ENCODE data around the gene TENM4. TPM values are rescaled to one million over a fixed set of nuclear protein-coding genes. Genes with fewer than 3 reads are reported as not detected.

TENM4 gene
- total RNA-seq, 4 donors from 2014 or later, result 2.3 to 18.9 (median 4.5) TPM

DNA sequence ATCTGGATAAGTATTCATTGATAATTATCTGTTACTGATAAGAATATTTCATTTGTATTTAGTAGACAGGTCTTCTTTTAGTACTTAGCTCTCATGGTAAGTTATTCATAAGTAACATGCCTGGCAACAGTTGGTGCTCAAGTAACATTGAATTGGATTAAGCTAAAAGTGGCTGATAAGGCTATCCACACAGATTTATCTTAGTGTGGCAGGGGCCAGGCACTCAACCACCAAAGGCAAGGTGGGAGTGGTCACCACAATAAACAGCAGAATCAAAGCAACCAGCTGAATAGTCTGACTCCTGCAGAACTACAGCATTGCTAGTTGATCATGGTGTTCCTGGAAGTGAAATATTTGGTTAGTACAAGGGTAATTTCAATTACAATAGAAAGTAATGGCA lies 833.1 kb downstream of the TENM4 start:
- ATAC-seq (ENCODE audit: low FRiP score) (no peak), DNase-seq (ENCODE audit: low spot score) (no peak)
- TF ChIP-seq, protein P1, sequence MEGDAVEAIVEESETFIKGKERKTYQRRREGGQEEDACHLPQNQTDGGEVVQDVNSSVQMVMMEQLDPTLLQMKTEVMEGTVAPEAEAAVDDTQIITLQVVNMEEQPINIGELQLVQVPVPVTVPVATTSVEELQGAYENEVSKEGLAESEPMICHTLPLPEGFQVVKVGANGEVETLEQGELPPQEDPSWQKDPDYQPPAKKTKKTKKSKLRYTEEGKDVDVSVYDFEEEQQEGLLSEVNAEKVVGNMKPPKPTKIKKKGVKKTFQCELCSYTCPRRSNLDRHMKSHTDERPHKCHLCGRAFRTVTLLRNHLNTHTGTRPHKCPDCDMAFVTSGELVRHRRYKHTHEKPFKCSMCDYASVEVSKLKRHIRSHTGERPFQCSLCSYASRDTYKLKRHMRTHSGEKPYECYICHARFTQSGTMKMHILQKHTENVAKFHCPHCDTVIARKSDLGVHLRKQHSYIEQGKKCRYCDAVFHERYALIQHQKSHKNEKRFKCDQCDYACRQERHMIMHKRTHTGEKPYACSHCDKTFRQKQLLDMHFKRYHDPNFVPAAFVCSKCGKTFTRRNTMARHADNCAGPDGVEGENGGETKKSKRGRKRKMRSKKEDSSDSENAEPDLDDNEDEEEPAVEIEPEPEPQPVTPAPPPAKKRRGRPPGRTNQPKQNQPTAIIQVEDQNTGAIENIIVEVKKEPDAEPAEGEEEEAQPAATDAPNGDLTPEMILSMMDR (IDR thresholded peaks at IDR 0.05), result no peak

DNA sequence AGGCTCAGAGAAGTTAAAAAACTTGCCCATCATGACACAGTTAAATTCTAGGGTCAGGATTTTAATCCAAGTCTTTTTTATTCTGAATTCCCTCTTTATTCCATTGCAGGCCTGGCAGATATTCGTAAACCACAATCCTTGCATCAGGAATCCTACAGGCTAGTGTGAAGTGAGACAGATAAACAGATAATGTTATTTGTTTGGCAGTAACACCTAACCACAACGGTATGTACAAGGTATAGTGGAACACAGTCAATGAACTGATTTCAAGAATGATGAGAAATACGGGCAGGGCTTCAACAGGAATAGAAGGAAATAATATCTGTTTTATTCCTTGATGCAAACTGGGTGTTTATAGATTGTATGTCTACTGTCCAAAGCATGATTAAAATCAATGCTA lies 834.2 kb downstream of the TENM4 start:
- TF ChIP-seq, protein P1 (IDR thresholded peaks at IDR 0.05), result no peak
- ATAC-seq (ENCODE audit: low FRiP score), result no peak
- no peak for DNase-seq (ENCODE audit: low spot score)

DNA sequence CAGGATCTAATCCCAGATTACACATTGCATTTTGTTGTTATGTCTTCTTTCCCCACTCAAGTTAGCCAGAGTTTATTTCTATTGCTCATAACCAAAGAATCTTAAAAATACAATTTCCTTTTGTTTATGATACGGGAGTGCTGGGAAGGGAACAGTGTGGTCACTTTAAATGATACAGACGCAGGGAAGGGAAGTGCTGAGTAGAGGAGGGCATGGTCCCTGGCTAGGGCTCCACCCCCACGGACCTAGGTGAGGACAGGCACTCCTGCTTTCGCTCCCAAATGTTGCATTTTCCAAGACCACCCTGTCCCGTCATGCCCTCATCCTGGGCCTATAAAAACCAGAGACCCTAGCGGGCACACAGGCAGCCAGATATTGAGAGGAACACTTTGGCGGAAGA lies 835.5 kb downstream of the TENM4 start:
- no peak for DNase-seq (ENCODE audit: low spot score)
- TF ChIP-seq, protein P1 (IDR thresholded peaks at IDR 0.05), result no peak
- ATAC-seq (ENCODE audit: low FRiP score), result no peak

DNA sequence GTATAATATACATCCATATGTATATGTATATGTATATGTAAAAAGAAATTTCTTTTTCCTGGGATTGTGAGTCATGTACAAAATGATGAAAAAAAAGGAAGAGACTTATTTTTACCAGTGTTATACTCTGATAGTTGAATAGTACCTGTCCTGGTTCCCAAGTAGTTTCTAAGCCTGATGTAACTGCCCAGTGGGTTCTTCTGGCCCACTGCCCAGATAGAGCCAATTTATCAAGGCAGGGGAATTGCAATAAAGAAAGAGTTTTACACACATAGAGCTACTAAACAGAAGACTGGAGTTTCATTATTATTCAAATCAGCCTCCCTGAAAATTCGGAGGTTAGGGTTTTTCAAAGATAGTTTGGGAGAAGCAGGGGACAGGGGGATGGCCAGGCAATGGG lies 837.0 kb downstream of the TENM4 start:
- DNase-seq (ENCODE audit: low spot score) (no peak), ATAC-seq (ENCODE audit: low FRiP score) (no peak)

More for the DNA sequence above, 837.0 kb downstream of the TENM4 start:
- TF ChIP-seq, protein P1 (IDR thresholded peaks at IDR 0.05), result no peak

Small RNAs within 50 kb of the gene (small RNA-seq; reads per million reads assigned to genes)
- gene MIR5579 (not detected), gene MIR708 (2.7 reads per million, percentile 56 among the genes with 10 or more reads in this experiment)

Data from omental fat pad (tissue), 4 donors.